HG02981 (cell line): ENCODE results near the gene TAF11L5.
"Not testable (repeated sequence)": the region's sequence is repeated elsewhere in the genome, so short reads cannot be mapped to it uniquely, and the experiment has no call there.

Experiments
- ATAC-seq: cut with Tn5 transposase; IDR thresholded peaks from one replicate; pipeline ENCODE4 v1.9.1; 2021; ENCODE audit warnings: mild to moderate bottlenecking, moderate library complexity; ENCODE audit not compliant: unreplicated experiment

The TAF11L5 gene

DNA sequence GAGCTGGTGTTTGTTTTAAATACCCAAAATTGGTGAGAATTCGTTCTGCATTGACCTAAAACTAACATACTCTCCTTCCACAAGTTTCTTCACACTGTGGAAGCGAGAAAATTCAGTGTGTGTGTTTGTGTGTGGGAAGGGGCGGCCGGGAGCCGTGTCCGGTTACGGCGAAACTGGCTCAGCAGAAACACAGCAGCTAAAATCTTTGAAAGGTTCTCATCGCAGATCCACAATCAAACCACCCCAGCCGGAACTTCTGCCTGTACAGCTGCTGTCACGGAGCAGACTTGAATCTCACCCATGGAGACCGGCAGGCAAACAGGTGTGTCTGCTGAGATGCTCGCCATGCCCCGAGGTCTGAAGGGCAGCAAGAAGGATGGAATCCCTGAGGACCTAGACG is at the start of gene TAF11L5:
Gene TAF11L5, plus strand, starts transcription at position 301 of the 400 bp plus-strand sequence.
- not testable (repeated sequence) for ATAC-seq

DNA sequence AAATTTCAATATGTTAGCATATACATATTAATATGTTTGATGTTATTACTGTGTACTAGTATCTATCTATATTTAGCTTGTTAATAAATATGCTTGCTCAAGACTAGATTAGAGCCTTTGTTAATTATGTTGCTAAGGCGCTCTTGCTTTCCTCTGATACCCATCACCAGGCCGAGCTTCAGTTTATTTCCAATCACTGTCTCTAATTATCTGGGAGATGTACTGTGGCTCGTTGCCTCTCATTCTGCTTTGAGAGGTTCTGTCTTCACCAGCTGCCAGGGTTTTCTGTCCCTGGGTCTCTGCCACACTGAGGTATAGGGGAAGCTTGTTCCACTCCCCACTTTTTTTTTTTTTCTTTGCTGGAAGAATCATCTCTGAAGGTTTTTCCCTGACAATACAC is 48.0 kb upstream of the TAF11L5 start:
- no peak for ATAC-seq

DNA sequence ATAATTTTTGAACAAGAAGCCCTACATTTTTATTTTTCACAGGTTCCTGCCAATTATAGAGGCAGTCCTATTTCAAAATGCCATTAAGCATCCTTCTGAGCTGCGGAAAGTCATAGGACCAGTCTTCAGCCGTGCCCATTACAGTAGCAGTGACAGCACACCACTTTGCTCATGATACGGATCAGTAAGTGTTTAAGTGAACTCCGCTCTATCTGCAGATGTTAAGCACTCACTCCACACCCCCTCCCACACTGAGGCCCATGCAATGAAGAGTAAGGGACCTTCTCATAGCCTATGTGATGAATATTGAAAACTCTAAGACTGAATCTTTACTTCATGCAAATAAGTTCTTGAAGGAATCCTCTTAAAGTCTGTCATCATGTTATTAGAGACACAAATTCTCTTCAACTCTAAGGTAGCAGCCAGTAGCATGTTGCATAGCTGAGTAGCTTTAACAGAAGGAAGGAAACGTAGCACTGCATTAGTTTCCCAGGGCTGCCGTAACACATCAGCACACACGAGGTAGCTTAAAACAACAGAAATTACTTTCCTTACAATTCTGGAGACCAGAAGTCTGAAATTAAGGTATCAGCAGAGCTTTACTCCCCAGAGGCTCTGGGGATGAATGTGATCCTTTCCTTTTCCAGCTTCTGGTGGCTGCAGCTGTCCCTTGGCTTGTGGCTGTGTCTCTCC is 47.3 kb upstream of the TAF11L5 start:
- no peak for ATAC-seq

DNA sequence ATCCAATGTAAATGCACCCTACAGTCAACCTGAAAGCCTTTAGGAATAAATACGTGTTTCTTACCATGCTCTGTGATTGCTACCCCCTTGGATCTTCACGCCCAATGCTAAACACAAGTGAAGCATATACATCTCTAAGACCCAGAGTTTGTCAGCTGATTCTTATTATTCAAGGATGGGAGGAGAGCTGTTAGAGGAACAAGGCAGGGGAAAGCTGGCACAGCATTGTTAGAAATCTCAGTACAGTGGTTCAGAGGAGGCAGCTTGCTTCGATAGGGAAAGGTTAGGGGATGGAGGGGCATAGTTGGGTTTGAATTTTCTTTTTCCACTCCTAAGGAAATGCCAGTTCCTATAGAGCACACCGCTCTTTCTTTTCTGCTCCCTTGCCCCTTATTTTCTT is 43.7 kb upstream of the TAF11L5 start:
- ATAC-seq: no peak

DNA sequence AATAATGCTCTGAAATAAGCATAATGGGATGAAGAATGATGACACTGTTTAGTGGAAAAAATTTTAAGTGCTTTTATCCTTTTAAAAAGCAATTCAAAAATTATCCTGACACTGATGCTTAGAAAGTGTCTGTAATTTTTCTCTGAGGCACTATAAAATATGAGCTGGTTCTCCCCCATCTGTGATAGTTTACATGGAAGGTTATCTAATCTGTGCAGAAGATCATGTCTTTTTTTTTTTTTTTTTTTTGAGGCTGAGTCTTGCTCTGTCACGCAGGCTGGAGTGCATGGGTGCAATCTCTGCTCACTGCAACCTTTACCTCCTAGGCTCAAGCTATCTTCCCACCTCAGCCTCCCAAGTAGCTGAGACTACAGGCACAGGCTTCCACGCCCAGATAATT is 42.2 kb upstream of the TAF11L5 start:
- ATAC-seq: no peak

DNA sequence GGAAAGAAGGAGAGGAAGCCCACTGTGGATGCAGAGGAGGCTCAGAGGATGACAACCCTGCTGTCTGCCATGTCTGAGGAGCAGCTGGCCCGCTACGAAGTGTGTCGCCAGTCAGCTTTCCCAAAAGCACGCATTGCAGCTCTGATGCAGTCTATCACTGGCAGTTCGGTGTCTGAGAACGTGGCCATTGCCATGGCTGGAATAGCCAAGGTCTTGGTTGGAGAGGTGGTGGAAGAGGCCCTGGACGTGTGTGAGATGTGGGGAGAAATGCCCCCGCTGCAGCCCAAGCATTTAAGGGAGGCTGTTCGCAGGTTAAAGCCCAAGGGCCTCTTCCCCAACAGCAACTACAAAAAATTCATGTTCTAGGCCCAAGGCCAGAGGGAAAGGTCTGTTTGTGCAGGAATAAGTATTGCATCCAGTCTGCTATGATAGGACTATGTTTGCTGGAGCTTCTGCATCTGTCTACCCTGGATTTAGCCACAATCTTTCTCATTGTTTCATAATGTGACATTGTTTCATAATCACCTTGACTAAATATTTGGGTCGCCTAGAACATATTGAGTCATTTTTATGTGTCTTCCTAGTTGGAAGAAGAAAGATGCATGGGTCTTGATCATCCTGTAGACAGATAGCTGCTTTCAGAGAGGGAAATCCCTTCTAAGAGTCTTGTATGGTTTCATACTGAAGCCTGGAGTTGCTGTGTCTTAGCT is 38.4 kb upstream of the TAF11L5 start:
- ATAC-seq: not testable (repeated sequence)

DNA sequence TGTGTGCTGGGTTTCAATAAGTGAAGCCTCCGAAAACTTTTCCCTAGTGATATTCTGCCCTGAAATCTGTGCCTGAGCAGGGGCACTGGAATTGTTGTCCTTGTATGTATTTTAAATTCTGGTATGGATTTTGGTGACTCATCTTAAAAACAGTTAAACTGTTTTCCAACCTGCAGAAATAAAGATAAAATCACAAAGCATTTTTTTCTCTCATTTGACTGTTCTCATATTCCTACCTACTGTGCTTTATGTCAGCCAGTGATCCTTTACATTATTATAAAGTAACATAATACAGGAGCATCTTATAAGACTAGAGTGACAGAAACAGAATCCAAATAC is 37.9 kb upstream of the TAF11L5 start:
- no peak for ATAC-seq

DNA sequence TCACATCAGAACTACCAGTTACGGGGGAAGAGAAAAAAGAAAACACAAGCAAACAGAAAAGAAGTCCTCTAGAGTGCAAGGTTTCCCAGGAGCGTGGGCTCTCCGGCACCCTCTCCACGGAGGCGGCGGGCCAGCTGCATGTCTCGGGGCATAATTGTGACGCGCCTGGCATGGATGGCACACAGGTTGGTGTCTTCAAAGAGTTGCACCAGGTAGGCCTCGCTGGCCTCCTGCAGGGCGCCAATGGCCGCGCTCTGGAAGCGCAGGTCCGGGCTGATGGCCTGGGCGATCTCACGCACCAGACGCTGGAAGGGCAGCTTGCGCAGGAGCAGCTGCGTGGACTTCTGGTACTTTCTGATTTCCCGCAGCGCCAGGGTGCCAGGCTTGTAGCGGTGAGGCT is 33.8 kb upstream of the TAF11L5 start:
- not testable (repeated sequence) for ATAC-seq

DNA sequence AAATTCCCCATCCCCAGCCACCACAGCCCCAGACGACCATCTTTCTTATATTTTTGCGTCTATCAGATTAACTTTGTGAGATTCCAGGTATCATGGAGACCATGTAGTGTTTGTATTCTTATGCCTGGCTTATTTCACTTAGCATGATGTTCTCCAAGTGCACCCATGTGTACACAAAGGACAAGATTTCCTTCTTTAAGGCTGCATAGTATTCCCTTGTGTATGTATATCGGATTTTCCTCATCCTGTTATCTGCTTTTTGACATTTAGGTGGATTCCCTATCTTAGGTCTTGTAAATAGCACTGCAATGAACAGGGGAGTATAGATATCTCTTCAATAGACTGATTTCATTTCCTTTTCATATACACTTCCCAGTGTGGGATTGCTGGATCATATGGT is 32.3 kb upstream of the TAF11L5 start:
- ATAC-seq: no peak

DNA sequence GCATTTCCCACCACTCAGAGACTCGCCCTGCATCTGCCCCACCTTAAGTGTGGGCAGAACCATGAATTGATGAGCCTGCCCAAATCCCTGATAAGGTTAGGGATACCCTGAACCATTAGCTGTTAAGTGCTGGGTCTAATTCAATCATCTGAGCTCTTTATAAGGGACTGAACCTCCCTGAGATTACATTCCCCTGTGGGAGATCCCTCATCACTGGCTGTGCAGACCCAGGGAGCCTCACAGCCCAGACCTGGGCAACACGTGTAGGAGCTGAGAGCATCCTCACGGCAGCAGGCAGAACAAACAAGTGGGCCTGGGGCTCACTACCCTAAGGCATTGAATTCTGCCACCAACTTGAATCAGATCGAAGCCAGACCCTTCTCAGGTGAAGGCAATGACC is 27.6 kb upstream of the TAF11L5 start:
- no peak for ATAC-seq

DNA sequence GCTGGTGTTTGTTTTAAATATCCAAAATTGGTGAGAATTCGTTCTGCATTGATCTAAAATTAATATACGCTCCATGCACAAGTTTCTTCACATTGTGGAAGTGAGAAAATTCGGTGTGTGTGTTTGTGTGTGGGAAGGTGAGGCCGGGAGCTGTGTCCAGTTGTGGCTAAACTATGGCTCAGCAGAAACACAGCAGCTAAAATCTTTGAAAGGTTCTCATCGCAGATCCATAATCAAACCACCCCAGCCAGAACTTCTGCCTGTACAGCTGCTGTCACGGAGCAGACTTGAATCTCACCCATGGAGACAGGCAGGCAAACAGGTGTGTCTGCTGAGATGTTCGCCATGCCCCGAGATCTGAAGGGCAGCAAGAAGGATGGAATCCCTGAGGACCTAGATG is 27.1 kb upstream of the TAF11L5 start, which contains the start of gene TAF11L2:
Gene TAF11L2, plus strand, starts transcription at position 301 of the 400 bp plus-strand sequence.
- ATAC-seq: not testable (repeated sequence)

DNA sequence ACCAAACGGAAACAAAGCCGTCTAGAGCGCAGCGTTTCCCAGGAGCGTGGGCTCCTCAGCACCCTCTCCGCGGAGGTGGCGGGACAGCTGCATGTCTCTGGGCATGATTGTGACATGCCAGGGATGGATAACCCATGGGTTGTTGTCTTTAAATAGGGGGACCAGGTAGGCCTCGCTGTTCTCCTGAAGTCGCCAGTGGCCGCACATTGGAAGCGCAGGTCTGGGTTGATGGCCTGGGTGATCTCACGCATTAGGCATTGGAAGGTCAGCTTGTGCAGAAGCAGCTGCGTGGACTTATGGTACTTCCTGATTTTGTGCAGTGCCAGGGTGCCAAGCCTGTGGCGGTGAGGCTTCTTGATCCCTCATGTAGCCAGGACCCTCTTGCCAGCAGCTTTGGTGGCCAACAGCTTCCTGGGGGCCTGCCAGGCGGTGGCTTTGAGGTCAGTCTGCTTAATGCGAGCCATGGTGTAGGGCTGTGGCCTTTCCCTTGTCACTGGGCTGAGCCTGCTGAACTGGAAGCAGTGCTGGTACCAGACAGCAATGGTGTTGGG is 13.2 kb upstream of the TAF11L5 start:
- ATAC-seq: no peak

DNA sequence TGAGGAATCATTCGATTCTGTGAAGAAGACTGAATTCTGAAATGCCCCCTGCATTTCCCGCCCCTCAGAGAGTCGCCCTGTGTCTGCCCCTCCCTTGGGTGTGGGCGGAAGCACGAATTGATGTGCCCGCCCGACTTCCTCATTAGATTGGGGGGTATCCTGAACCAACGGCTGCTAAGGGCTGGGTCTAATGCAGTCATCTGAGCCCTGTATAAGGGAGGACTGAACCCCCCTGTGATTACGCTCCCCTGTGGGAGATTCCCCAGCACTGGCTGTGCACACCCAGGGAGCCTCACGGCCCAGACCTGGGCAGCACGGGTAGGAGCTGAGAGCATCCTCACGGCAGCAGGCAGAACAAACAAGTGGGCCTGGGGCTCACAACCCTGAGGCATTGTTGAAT is 7.5 kb upstream of the TAF11L5 start:
- ATAC-seq: not testable (repeated sequence)

DNA sequence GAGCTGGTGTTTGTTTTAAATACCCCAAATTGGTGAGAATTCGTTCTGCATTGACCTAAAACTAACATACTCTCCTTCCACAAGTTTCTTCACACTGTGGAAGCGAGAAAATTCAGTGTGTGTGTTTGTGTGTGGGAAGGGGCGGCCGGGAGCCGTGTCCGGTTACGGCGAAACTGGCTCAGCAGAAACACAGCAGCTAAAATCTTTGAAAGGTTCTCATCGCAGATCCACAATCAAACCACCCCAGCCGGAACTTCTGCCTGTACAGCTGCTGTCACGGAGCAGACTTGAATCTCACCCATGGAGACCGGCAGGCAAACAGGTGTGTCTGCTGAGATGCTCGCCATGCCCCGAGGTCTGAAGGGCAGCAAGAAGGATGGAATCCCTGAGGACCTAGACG is 7.0 kb upstream of the TAF11L5 start, which contains the start of gene TAF11L3:
Gene TAF11L3, plus strand, starts transcription at position 301 of the 400 bp plus-strand sequence.
- ATAC-seq: not testable (repeated sequence)

DNA sequence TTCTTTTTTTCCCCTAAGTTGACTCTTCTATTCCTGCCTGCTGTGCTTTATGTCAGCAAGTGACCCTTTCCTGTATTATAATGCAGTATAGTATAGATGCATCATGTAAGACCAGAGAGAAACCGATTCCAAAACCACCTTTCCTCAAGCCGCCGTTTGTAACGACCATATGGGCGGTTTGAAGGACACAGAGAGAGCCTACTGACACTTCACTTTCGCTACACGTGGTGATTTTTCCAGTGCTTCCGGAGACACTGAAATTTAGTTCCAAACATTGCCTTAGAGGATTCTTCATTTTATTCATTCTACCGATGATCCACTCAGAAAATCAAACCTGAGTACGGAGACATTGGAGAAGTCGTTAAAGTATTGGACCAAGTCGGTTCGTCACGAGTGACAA is 5.5 kb upstream of the TAF11L5 start:
- not testable (repeated sequence) for ATAC-seq

DNA sequence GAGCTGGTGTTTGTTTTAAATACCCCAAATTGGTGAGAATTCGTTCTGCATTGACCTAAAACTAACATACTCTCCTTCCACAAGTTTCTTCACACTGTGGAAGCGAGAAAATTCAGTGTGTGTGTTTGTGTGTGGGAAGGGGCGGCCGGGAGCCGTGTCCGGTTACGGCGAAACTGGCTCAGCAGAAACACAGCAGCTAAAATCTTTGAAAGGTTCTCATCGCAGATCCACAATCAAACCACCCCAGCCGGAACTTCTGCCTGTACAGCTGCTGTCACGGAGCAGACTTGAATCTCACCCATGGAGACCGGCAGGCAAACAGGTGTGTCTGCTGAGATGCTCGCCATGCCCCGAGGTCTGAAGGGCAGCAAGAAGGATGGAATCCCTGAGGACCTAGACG is 3.5 kb upstream of the TAF11L5 start, which contains the start of gene TAF11L4:
Gene TAF11L4, plus strand, starts transcription at position 301 of the 400 bp plus-strand sequence.
- not testable (repeated sequence) for ATAC-seq

DNA sequence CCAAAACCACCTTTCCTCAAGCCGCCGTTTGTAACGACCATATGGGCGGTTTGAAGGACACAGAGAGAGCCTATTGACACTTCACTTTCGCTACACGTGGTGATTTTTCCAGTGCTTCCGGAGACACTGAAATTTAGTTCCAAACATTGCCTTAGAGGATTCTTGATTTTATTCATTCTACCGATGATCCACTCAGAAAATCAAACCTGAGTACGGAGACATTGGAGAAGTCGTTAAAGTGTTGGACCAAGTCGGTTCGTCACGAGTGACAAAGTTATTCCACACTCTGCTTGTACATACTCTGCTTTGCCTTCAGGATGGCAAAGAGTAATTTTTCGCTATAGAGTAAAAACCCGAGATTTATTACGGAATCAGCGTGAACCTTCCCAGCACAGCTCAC is 1.5 kb downstream of the TAF11L5 start:
- ATAC-seq: not testable (repeated sequence)

DNA sequence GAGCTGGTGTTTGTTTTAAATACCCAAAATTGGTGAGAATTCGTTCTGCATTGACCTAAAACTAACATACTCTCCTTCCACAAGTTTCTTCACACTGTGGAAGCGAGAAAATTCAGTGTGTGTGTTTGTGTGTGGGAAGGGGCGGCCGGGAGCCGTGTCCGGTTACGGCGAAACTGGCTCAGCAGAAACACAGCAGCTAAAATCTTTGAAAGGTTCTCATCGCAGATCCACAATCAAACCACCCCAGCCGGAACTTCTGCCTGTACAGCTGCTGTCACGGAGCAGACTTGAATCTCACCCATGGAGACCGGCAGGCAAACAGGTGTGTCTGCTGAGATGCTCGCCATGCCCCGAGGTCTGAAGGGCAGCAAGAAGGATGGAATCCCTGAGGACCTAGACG is 3.3 kb downstream of the TAF11L5 start, which contains the start of gene TAF11L6:
Gene TAF11L6, plus strand, starts transcription at position 301 of the 400 bp plus-strand sequence.
- ATAC-seq: not testable (repeated sequence)
